ENCODE results near the gene TIMM10.

Gene TIMM10

GRCh38 chr11:57483562-57483918 is 47.0 kb downstream of the TIMM10 start:
- no peak for DNase-seq (ENCODE audit: low spot score)

GRCh38 chr11:57482782-57483561 is 47.6 kb downstream of the TIMM10 start:
- no peak for DNase-seq (ENCODE audit: low spot score)

DNA sequence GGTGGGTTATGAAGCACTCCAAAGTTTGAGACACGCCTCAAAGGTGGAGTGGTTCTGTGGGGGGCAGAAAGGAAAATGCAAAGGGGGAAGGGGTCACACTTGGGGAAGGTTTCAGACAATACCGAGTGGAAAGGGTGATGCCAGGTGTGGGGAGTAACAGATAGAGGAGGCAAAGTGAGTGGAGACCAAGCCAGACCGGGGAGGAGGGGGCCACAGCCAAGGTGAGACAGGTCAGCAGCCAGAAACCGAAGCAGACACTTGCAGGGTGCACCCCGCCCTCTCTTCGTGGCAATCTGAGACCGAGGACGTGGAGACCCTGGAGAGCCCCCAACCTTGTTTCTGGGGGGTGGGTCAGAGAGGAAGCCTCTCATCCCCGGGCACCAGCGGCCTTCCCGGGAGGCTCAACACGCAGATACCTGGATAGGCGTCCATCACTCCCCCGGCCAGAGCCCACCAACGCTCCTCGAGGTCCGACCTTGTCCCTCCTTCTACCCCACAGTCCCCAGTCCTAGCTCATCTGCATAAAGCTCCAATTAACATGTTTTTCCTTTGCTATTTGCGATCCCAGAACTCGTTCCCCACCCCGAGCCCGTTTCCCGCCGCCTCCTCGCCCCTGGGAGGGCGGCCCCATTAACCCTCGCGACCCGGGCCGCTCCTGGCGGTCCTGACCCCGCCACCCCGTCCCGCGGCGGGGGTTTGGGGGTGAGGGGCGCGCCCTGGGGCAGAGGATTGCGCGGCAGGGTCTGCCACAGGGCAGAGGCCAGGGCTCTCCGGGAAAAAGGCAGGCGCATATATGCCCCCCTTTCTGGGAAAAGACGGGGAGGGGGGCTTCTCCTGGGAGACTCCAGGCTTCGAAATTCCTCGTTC is 48.4 kb downstream of the TIMM10 start:
- DNase-seq (ENCODE audit: low spot score) = no peak

DNA sequence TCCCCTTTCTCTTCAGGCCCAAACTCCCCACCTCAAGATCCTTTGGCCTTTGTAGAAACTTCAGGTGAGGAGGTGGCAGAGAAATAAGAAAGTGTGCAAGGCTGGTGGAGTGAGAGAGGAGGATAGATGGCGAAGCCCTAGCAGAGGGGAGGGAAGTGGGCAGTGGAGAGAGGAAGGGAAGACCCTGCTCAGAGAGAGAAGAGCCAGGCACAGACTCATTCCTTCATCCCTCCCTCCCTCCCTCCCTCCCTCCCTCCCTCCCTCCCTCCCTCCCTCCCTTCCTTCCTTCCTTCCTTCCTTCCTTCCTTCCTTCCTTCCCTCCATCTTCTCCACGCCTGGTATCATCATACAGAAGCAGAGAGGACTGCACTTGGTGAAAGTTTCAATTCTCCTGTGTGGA is 49.2 kb downstream of the TIMM10 start:
- DNase-seq (ENCODE audit: low spot score) = no peak

DNA sequence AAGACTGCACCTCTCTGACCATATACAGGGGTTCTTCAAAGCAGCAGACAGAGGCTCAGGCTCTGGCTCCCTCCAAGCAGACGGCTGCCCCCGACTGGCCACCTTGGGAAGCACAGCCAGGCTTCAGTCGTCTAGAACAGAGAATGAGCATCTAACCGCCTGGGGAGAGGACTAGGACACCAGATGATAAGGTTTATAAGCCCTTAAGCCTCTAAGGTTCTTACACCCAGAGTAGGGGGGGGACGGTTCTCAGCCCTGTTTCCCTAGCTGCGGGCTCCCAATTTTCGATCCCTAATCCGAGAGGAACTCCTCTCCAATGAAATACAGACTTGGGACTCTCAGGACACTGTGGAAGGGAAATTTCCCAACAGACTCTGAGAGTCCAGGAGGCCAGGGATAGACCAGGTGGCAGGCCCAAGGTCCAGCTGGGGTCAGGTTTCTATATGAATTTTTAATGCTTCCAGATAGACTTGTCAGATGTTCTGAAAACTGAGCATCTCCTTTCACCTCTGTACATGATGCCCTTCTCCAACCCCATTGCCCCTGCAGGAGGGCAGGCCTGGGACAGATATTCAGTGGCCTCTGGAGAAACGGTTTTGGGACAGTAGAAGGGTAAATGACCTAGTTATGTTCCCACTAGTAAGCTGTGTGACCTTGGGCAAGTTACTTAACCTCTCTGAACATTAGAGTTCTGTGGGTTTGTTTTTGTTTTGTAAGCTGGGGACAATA is 50.0 kb downstream of the TIMM10 start:
- peak; percentile 69 for DNase-seq (ENCODE audit: low spot score)

- DNase-seq (ENCODE audit: low spot score) = no peak
These were observed 50.6 kb downstream of the TIMM10 start for GRCh38 chr11:57479911-57480310.

GRCh38 chr11:57479021-57479663 is 51.4 kb downstream of the TIMM10 start:
- DNase-seq (ENCODE audit: low spot score) = no peak
